BJ (cell line): ENCODE data around the gene AHDC1. TPM values are rescaled to one million over a fixed set of nuclear protein-coding genes. Genes with fewer than 3 reads are reported as not detected.

Source experiments
- CTCF ChIA-PET: fragments of 350-600 bp; formaldehyde crosslinking; extraction: SDS; loops from one replicate; lab custom pipeline; 2021; ENCODE audit warnings: antibody characterized with exemption, inconsistent platforms; lab: Yijun Ruan, JAX
- POLR2A ChIA-PET: fragments of 300-600 bp; sonication (Branson Sonifier 250); formaldehyde crosslinking; extraction: SDS; loops from one replicate; lab custom pipeline; 2021; ENCODE audit warnings: antibody characterized with exemption; lab: Charles Lee
- DNase-seq: peaks from one replicate; pipeline ENCODE4 v3.0.0-alpha.2; 2011; ENCODE audit warnings: low read depth
- H3K27me3 ChIP-seq: 2 replicates; pipeline ENCODE4 v1.6.0; 2011; ENCODE audit warnings: low read length; ENCODE audit not compliant: control insufficient read depth, insufficient read depth
- H3K36me3 ChIP-seq: 2 replicates; pipeline ENCODE4 v1.5.1; 2011; ENCODE audit warnings: low read length; ENCODE audit not compliant: control insufficient read depth, insufficient read depth
- H3K4me3 ChIP-seq: 2 replicates; pipeline ENCODE4 v1.5.1; 2011; ENCODE audit warnings: low read depth, mild to moderate bottlenecking, control low read depth, low read length
- CTCF ChIP-seq: IDR thresholded peaks from 2 replicates; pipeline ENCODE4 v1.5.1; 2011; ENCODE audit warnings: low read depth, mild to moderate bottlenecking, control low read depth, inconsistent platforms, low read length, moderate library complexity; ENCODE audit not compliant: insufficient read depth
- polyA plus RNA-seq: library from polyadenylated mRNA; depleted of rRNA; stranded (reverse); fragments of >200 nt; gene quantifications from 2 replicates; pipeline ENCODE4 v1.2.3, GENCODE V29; 2011

The AHDC1 gene
- polyA plus RNA-seq, 1 experiment, result 4.1 TPM

- no peaks in the 10 kb centered on the region for H3K36me3 ChIP-seq
- no peaks in the 10 kb centered on the region for H3K27me3 ChIP-seq
- H3K4me3 ChIP-seq, result no peak overlapping the region
- ChIA-PET CTCF (interaction anchor here (0.8 to 3.7 kb wide), 6 partner anchors 11 to 121 kb away, joined by 3 to 16 read pairs (median 4); no protein-coding TSS in a partner anchor), POLR2A (no interaction called here)
- no peak for TF ChIP-seq CTCF
- DNase-seq, result no peak
These were observed 80.5 kb downstream of the AHDC1 start for GRCh38 chr1:27523337-27524020.

- DNase-seq, result no peak
These were observed 81.3 kb downstream of the AHDC1 start for GRCh38 chr1:27522432-27523336.

DNA sequence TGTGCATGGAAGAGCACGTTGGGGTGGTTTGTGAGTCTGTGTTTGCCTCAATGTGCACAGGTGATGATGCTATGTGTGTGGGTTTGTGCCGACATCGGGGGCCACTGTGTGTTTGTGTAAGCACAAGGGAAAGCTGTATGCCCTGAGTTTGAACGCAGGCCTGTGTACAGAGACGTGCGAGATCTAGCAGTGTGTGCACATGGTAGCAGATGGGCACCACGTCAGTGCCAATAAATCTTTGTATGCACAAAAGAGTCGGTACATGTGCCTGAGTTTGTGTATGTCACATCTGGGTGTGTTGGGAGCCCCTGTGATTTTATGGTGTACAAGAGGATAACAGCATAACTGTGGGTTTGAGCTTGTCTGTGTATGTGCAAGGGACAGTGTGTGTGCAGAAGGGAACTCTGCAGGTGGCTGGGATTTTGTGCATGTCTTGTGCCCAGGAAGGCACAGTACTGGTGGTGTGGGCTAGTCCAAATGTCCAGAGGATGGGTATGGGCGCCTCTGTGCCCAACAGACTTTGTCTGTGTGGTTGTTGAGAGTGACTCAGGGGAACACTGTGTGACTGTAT, 82.0 kb downstream of the AHDC1 start:
- ChIA-PET POLR2A (no interaction called here), CTCF (interaction anchor here (3.7 kb wide), 1 partner anchor 85 kb away, joined by 16 read pairs; no protein-coding TSS in a partner anchor)
- no peak for DNase-seq
- Histone ChIP-seq H3K4me3 (no peak overlapping the region), H3K27me3 (no peaks in the 10 kb centered on the region), H3K36me3 (no peaks in the 10 kb centered on the region)
- TF ChIP-seq CTCF, result no peak

More at GRCh38 chr1:27522432-27523336, 81.3 kb downstream of the AHDC1 start:
- TF ChIP-seq CTCF, result peak; percentile 42; the same call in 1 of the 2 replicates
- ChIA-PET POLR2A (no interaction called here), CTCF (interaction anchor here (0.6 to 3.7 kb wide), 5 partner anchors 11 to 120 kb away, joined by 3 to 16 read pairs (median 4); no protein-coding TSS in a partner anchor)
- Histone ChIP-seq H3K27me3 (no peaks in the 10 kb centered on the region), H3K36me3 (no peaks in the 10 kb centered on the region), H3K4me3 (no peak overlapping the region)

DNA sequence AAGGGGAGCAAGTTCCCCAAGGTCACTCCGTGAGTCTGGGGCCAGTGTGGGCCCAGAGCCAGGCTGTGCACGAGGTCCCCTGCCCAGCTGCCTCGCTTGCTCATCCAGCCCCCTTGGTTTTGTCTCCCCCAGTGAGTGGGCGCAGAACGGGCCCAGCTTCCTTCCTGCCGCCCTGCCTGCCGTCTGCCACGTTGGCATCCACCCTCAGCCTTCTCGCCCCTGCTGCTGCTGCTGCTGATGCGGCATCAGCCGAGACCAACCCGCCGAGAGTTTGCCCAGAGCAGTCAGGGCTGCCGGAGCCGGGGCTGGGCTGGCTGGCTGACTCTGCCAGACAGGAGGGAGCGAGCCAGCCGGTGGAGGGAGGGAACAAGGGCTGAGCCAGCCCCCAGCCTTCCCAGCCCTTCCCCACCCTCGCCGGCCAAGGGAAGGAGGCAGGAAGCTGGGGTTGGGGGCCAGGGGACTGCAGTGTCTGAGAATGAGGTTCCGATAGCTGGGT, 82.6 kb downstream of the AHDC1 start:
- Histone ChIP-seq H3K27me3 (no peaks in the 10 kb centered on the region), H3K36me3 (no peaks in the 10 kb centered on the region), H3K4me3 (no peak overlapping the region)
- no peak for DNase-seq
- CTCF ChIA-PET, result no interaction called here
- POLR2A ChIA-PET, result no interaction called here
- no peak for TF ChIP-seq CTCF
